GM12878 (cell line): Measurements from ENCODE around the gene CDC16. TPM values are rescaled to one million over a fixed set of nuclear protein-coding genes. Genes with fewer than 3 reads are reported as not detected.

ENCODE experiments used
- BACH1 ChIP-seq: fragments of 450-650 bp; IDR thresholded peaks from 2 replicates; pipeline ENCODE4 v1.6.1; 2017; ENCODE audit warnings: mild to moderate bottlenecking, borderline replicate concordance
- CREM ChIP-seq: IDR thresholded peaks from 2 replicates; pipeline ENCODE4 v1.6.1; 2014; ENCODE audit warnings: antibody characterized with exemption, low read depth
- DPF2 ChIP-seq: fragments of 450-650 bp; IDR thresholded peaks from 2 replicates; pipeline ENCODE4 v1.6.1; 2017; ENCODE audit warnings: mild to moderate bottlenecking
- E4F1 ChIP-seq: fragments of 450-650 bp; IDR thresholded peaks from 2 replicates; pipeline ENCODE4 v1.6.1; 2018; ENCODE audit warnings: borderline replicate concordance, mild to moderate bottlenecking; ENCODE audit not compliant: partially characterized antibody
- EGR1 ChIP-seq, 2 experiments: IDR thresholded peaks; 1 replicate in 1 of 2; 2 replicates in 1 of 2; pipeline ENCODE4 v1.6.1; 2011 to 2012; ENCODE audit warnings: low read depth in 2 of 2, low read length in 2 of 2, borderline replicate concordance in 1 of 2, mild to moderate bottlenecking in 1 of 2, moderate library complexity in 1 of 2
- ESRRA ChIP-seq: IDR thresholded peaks from 2 replicates; pipeline ENCODE4 v1.6.1; 2012; ENCODE audit warnings: mild to moderate bottlenecking, low read length, improper control_type of control experiment
- GATAD2B ChIP-seq: fragments of 450-650 bp; conservative IDR thresholded peaks from 2 replicates; pipeline ENCODE4 v1.6.1; 2017; ENCODE audit warnings: low read depth, mild to moderate bottlenecking, moderate library complexity
- HSF1 ChIP-seq: fragments of 150-350 bp; IDR thresholded peaks from 2 replicates; pipeline ENCODE4 v1.6.1; 2014; ENCODE audit warnings: mild to moderate bottlenecking, low read depth, low read length
- LARP7 ChIP-seq: fragments of 450-650 bp; IDR thresholded peaks from 2 replicates; pipeline ENCODE4 v1.6.1; 2017; ENCODE audit warnings: mild to moderate bottlenecking
- MEF2B ChIP-seq: fragments of 450-650 bp; IDR thresholded peaks from 2 replicates; pipeline ENCODE4 v1.6.1; 2018; ENCODE audit warnings: mild to moderate bottlenecking, moderate library complexity; ENCODE audit not compliant: partially characterized antibody, poor library complexity, severe bottlenecking
- NFYA ChIP-seq: IDR thresholded peaks from 2 replicates; pipeline ENCODE4 v1.6.1; 2011; ENCODE audit warnings: low read depth, mild to moderate bottlenecking, low read length, improper control_type of control experiment, borderline replicate concordance
- NRF1 ChIP-seq: conservative IDR thresholded peaks from 2 replicates; pipeline ENCODE4 v1.6.1; 2011; ENCODE audit warnings: mild to moderate bottlenecking, low read depth, low read length, improper control_type of control experiment
- PML ChIP-seq: IDR thresholded peaks from 2 replicates; pipeline ENCODE4 v1.6.1; 2012; ENCODE audit warnings: low read length, inconsistent platforms
- POLR2AphosphoS5 ChIP-seq: IDR thresholded peaks from 2 replicates; pipeline ENCODE4 v1.6.1; 2011; ENCODE audit warnings: mild to moderate bottlenecking, low read length, inconsistent platforms
- SIN3A ChIP-seq: IDR thresholded peaks from 2 replicates; pipeline ENCODE4 v1.6.1; 2012; ENCODE audit warnings: low read depth, low read length, improper control_type of control experiment
- SMAD5 ChIP-seq: IDR thresholded peaks from 2 replicates; pipeline ENCODE4 v1.6.1; 2016; ENCODE audit warnings: antibody characterized with exemption, low read depth
- TAF1 ChIP-seq: IDR thresholded peaks from 2 replicates; pipeline ENCODE4 v1.6.1; 2011; ENCODE audit warnings: mild to moderate bottlenecking, low read depth, low read length, borderline replicate concordance
- USF1 ChIP-seq: IDR thresholded peaks from 2 replicates; pipeline ENCODE4 v1.6.1; 2011; ENCODE audit warnings: borderline replicate concordance, low read depth, mild to moderate bottlenecking, moderate library complexity, mixed read lengths, low read length; ENCODE audit not compliant: insufficient read depth; ENCODE audit errors: extremely low read length
- ZBED1 ChIP-seq: IDR thresholded peaks from 2 replicates; pipeline ENCODE4 v1.6.1; 2016; ENCODE audit warnings: borderline replicate concordance
- ZBTB40 ChIP-seq: fragments of 450-650 bp; IDR thresholded peaks from 2 replicates; pipeline ENCODE4 v1.6.1; 2016; ENCODE audit warnings: mild to moderate bottlenecking, moderate library complexity, borderline replicate concordance
- ZNF217 ChIP-seq: fragments of 450-650 bp; IDR thresholded peaks from 2 replicates; pipeline ENCODE4 v1.6.1; 2017; ENCODE audit warnings: antibody characterized with exemption, mild to moderate bottlenecking
- ZNF24 ChIP-seq: fragments of 450-650 bp; IDR thresholded peaks from 2 replicates; pipeline ENCODE4 v1.6.1; 2017; ENCODE audit warnings: antibody characterized with exemption, mild to moderate bottlenecking
- polyA plus RNA-seq, 11 experiments: library from polyadenylated mRNA; depleted of rRNA in 4 of 11; unstranded in 6 of 11; stranded (reverse) in 5 of 11; fragments of >200 nt; fragmentation: Nextera tagmentation in 4 of 11; fragmentation: Illumina TruSeq in 1 of 11; extraction: Ambion mirVana in 4 of 11; extraction: Trizol in 1 of 11; gene quantifications; 1 replicate in 1 of 11; 2 replicates in 10 of 11; pipeline versions ENCODE4 v1.2.1 to v1.2.3, GENCODE V29; 2011 to 2016; ENCODE audit warnings: inconsistent platforms in 2 of 11, missing spikeins in 2 of 11, low read depth in 1 of 11
- total RNA-seq, 4 experiments: library from RNA; depleted of rRNA in 3 of 4; stranded (reverse); fragments of >200 nt in 3 of 4; fragmentation: Illumina TruSeq in 1 of 4; extraction: Trizol in 1 of 4; gene quantifications; 2 replicates each; pipeline versions ENCODE4 v1.2.1 to v1.2.3, GENCODE V29; 2013 to 2021

CDC16 gene
- total and polyA plus RNA-seq, 10 of the 15 experiments (the other 5 are each of a cell fraction or from before 2014, with no cell fraction given), result 15.4 to 92.9 (median 31.4) TPM

- peak; percentile 65 for TF ChIP-seq USF1
- TF ChIP-seq E4F1, result no peak
- peak; percentile 96 for TF ChIP-seq ZBTB40
- TF ChIP-seq CREM, result no peak
- TF ChIP-seq NFYA, result no peak
- TF ChIP-seq ZNF217, result no peak
- TF ChIP-seq MEF2B, result peak; percentile 16
- TF ChIP-seq HSF1, result no peak
- peak; percentile 92 for TF ChIP-seq GATAD2B
- peak; percentile 73 for TF ChIP-seq BACH1
- 0 out of 2 replicates have a peak, but pooled peaks have one; percentile 25 for TF ChIP-seq PML
- peak in 1 of 2 experiments; percentile 41; a peak in 2 of 3 replicates for TF ChIP-seq EGR1 (IDR thresholded peaks at IDR 0.05; ENCODE audit: borderline replicate concordance in 1 of 2, low read depth in 2 of 2, low read length in 2 of 2)
- TF ChIP-seq TAF1, result peak; percentile 57; the same call in 1 of the 2 replicates
- TF ChIP-seq LARP7, result peak; percentile 92
- TF ChIP-seq SIN3A, result peak; percentile 29; the same call in 1 of the 2 replicates
- TF ChIP-seq ZBED1, result no peak
- TF ChIP-seq DPF2, result peak; percentile 78
- peak; percentile 40 for TF ChIP-seq POLR2AphosphoS5
- TF ChIP-seq SMAD5, result no peak
- TF ChIP-seq NRF1, result no peak
- TF ChIP-seq ESRRA, result peak; percentile 43; the same call in 1 of the 2 replicates
- TF ChIP-seq ZNF24, result 0 out of 2 replicates have a peak, but pooled peaks have one; percentile 38
Observed at GRCh38 chr13:114234645-114235421, at the start of gene CDC16 (continued).
